K562 (cell line): ENCODE data around the gene NUDT6. TPM values are rescaled to one million over a fixed set of nuclear protein-coding genes. Genes with fewer than 3 reads are reported as not detected.

Experiments used
- ATAC-seq: fragments of 200-7000 bp; cut with Tn5 transposase; 3 replicates; pipeline ENCODE4 v1.9.1; 2020; ENCODE audit warnings: moderate library complexity
- BruUV-seq: library from RNA; stranded (reverse); fragments of 400-500 nt; replicated peaks from 2 replicates; lab custom pipeline; 2021; lab: Mats Ljungman, UMichigan
- CTCF ChIA-PET: fragments of 300-600 bp; formaldehyde crosslinking; extraction: SDS; loops from one replicate; lab custom pipeline; 2021; ENCODE audit warnings: low intra/inter-chr PET ratio; lab: Yijun Ruan, JAX
- POLR2A ChIA-PET: fragments of 300-600, 350-650 bp; sonication (Branson Sonifier 250); formaldehyde crosslinking; extraction: SDS; loops from one replicate; lab custom pipeline; 2021; ENCODE audit warnings: antibody characterized with exemption, inconsistent platforms; lab: Yijun Ruan, JAX
- DNase-seq, 4 experiments: peaks; one replicate each; pipeline versions ENCODE4 v3.0.0 to v3.0.0-alpha.2; 2011 to 2018; ENCODE audit warnings: low spot score in 3 of 4, mixed read lengths in 3 of 4; ENCODE audit errors: extremely low read depth in 1 of 4
- FAIRE-seq: peaks from 2 replicates; lab custom pipeline; 2011; peaks lifted over from hg19 to GRCh38; lab: Jason Lieb, UNC
- H2AFZ ChIP-seq: 2 replicates; pipeline ENCODE4 v1.6.0; 2011; ENCODE audit warnings: low read depth, low read length, control low read depth, inconsistent platforms
- H3K27ac ChIP-seq: fragments of 200-600 bp; 3 replicates; pipeline ENCODE4 v1.8.0; 2011; ENCODE audit warnings: low read depth, mild to moderate bottlenecking, control low read depth, inconsistent platforms, low read length, moderate library complexity, mixed read lengths; ENCODE audit errors: extremely low read depth
- H3K27me3 ChIP-seq, 2 experiments: fragments of 300-600 bp in 1 of 2; 2 replicates in 1 of 2; 3 replicates in 1 of 2; pipeline versions ENCODE4 v1.6.0 to v1.8.0; 2011; ENCODE audit warnings: inconsistent platforms in 2 of 2, low read length in 2 of 2, mild to moderate bottlenecking in 1 of 2, mixed read lengths in 1 of 2, moderate library complexity in 1 of 2; ENCODE audit not compliant: control insufficient read depth in 2 of 2, insufficient read depth in 2 of 2
- H3K36me3 ChIP-seq: fragments of 300-600 bp; 3 replicates; pipeline ENCODE4 v1.8.0; 2011; ENCODE audit warnings: mild to moderate bottlenecking, low read length, inconsistent platforms; ENCODE audit not compliant: control insufficient read depth, insufficient read depth
- H3K4me1 ChIP-seq, 2 experiments: fragments of 200-600 bp in 1 of 2; replicated peaks in 1 of 2; 2 replicates in 1 of 2; 3 replicates in 1 of 2; pipeline versions ENCODE4 v1.5.1 to v1.8.0; 2011; ENCODE audit warnings: inconsistent platforms in 2 of 2, low read length in 2 of 2, mild to moderate bottlenecking in 1 of 2, mixed read lengths in 1 of 2, moderate library complexity in 1 of 2; ENCODE audit not compliant: control insufficient read depth in 2 of 2, insufficient read depth in 2 of 2
- H3K4me2 ChIP-seq: 2 replicates; pipeline ENCODE4 v1.6.1; 2011; ENCODE audit warnings: low read length, control low read depth, inconsistent platforms, mixed read lengths; ENCODE audit not compliant: insufficient read depth
- H3K4me3 ChIP-seq: fragments of 200-600 bp; sonication (generic), shearing (Covaris generic); 2 replicates; pipeline ENCODE4 v1.5.1; 2016; ENCODE audit warnings: control low read depth, inconsistent platforms
- H3K79me2 ChIP-seq: fragments of 200-600 bp; 3 replicates; pipeline ENCODE4 v1.8.0; 2011; ENCODE audit warnings: low read length, inconsistent platforms; ENCODE audit not compliant: control insufficient read depth, insufficient read depth
- H3K9ac ChIP-seq, 2 experiments: 2 replicates each; pipeline versions ENCODE4 v1.6.0 to v1.6.1; 2011; ENCODE audit warnings: low read depth in 2 of 2, low read length in 2 of 2, control low read depth in 1 of 2, inconsistent platforms in 1 of 2, mild to moderate bottlenecking in 1 of 2, mixed read lengths in 1 of 2; ENCODE audit not compliant: insufficient read depth in 1 of 2
- H3K9me1 ChIP-seq: one replicate; pipeline ENCODE4 v1.6.0; 2011; ENCODE audit warnings: inconsistent platforms, mild to moderate bottlenecking, low read length, moderate library complexity; ENCODE audit not compliant: control insufficient read depth, insufficient read depth
- H3K9me3 ChIP-seq: replicated peaks from 2 replicates; pipeline ENCODE4 v1.5.1; 2011; ENCODE audit warnings: low read depth, low read length, inconsistent platforms; ENCODE audit not compliant: control insufficient read depth, insufficient read depth
- H4K20me1 ChIP-seq: replicated peaks from 2 replicates; pipeline ENCODE4 v1.6.1; 2011; ENCODE audit warnings: low read length, inconsistent platforms, mixed read lengths; ENCODE audit not compliant: control insufficient read depth, insufficient read depth
- CBFB ChIP-seq: sonication (generic); formaldehyde crosslinking; IDR thresholded peaks from 2 replicates; pipeline ENCODE4 v1.4.0; 2020; ENCODE audit warnings: mild to moderate bottlenecking, missing genetic modification reagents
- CHCHD3 ChIP-seq: fragments of 250-450 bp; sonication (Bioruptor Pico); IDR thresholded peaks from 2 replicates; pipeline ENCODE4 v2.1.2; 2022; ENCODE audit warnings: mild to moderate bottlenecking
- NFXL1 ChIP-seq: fragments of 450-650 bp; formaldehyde crosslinking; IDR thresholded peaks from 2 replicates; pipeline ENCODE4 v1.4.0; 2021; ENCODE audit warnings: mild to moderate bottlenecking
- OTX1 ChIP-seq: fragments of 450-650 bp; formaldehyde crosslinking; IDR thresholded peaks from 2 replicates; pipeline ENCODE4 v1.4.0; 2022; ENCODE audit warnings: mild to moderate bottlenecking
- RNF2 ChIP-seq: sonication (generic); IDR thresholded peaks from 2 replicates; pipeline ENCODE4 v1.6.1; 2016
- SFPQ ChIP-seq: fragments of 200-400 bp; formaldehyde crosslinking; IDR thresholded peaks from 2 replicates; pipeline ENCODE4 v1.6.1; 2017; ENCODE audit warnings: mild to moderate bottlenecking, low read depth, low read length, moderate library complexity
- SRSF9 ChIP-seq: fragments of 200-400 bp; formaldehyde crosslinking; IDR thresholded peaks from 2 replicates; pipeline ENCODE4 v1.6.1; 2017; ENCODE audit warnings: low read depth, low read length, borderline replicate concordance
- TCF7L2 ChIP-seq: fragments of 150-350 bp; IDR thresholded peaks from 2 replicates; pipeline ENCODE4 v1.6.1; 2016; ENCODE audit warnings: low read depth, mild to moderate bottlenecking, low read length, moderate library complexity
- ZBTB40 ChIP-seq, 2 experiments: fragments of 450-650 bp in 1 of 2; sonication (generic) in 1 of 2; formaldehyde crosslinking in 1 of 2; IDR thresholded peaks; 2 replicates each; pipeline versions ENCODE4 v1.7.1 to v1.9.0; 2016 to 2022; ENCODE audit warnings: inconsistent platforms in 1 of 2, mild to moderate bottlenecking in 1 of 2, missing genetic modification reagents in 1 of 2
- ZNF668 ChIP-seq: fragments of 250-450 bp; sonication (Bioruptor Pico); IDR thresholded peaks from 2 replicates; pipeline ENCODE4 v1.8.0; 2022; ENCODE audit warnings: mild to moderate bottlenecking, inconsistent platforms
- WGBS: fragments of 100-300 bp; shearing (Covaris generic); methylation state at CpG from one replicate; pipeline ENCODE4 v1.1.6; 2016; ENCODE audit warnings: low coverage, mixed read lengths; ENCODE audit not compliant: insufficient coverage; ENCODE audit errors: missing lambda C conversion rate; 5-methylcytosine and 5-hydroxymethylcytosine counted together
- in situ Hi-C: fragments of 300-500 bp; cut with MboI; formaldehyde crosslinking; loops from 4 replicates; pipeline ENCODE4 v1.15.0; 2018; ENCODE audit warnings: inconsistent platforms, mixed read lengths
- intact Hi-C: fragments of 100-400 bp; cut with micrococcal nuclease; formaldehyde crosslinking; loops from 2 replicates; pipeline ENCODE4 v1.14.2; 2022
- polyA plus RNA-seq, 8 experiments: library from polyadenylated mRNA; depleted of rRNA in 4 of 8; stranded (reverse) in 5 of 8; unstranded in 3 of 8; fragments of >200 nt; fragmentation: Nextera tagmentation in 2 of 8; fragmentation: Illumina TruSeq in 1 of 8; extraction: Ambion mirVana in 2 of 8; extraction: Trizol in 1 of 8; gene quantifications; 2 replicates each; pipeline versions ENCODE4 v1.2.1 to v1.2.3, GENCODE V29; 2011 to 2014; ENCODE audit warnings: inconsistent platforms in 1 of 8, missing spikeins in 1 of 8
- total RNA-seq, 7 experiments: library from RNA; depleted of rRNA in 6 of 7; stranded (reverse); fragments of >200 nt in 6 of 7; fragmentation: Illumina TruSeq in 2 of 7; extraction: Trizol in 2 of 7; gene quantifications; 2 replicates each; pipeline versions ENCODE4 v1.2.1 to v1.2.3, GENCODE V29; 2011 to 2021; ENCODE audit warnings: low replicate concordance in 1 of 7

NUDT6 gene
- total and polyA plus RNA-seq, 9 of the 15 experiments (the other 6 are each of a cell fraction or from before 2014, with no cell fraction given) = 9.4 to 18.1 (median 13.4) TPM

GRCh38 chr4:122847931-122848330 is 74.5 kb downstream of the NUDT6 start:
- no peaks in the 10 kb centered on the region for H3K9me1 ChIP-seq
- H4K20me1 ChIP-seq = no peaks in the 10 kb centered on the region
- peaks cover 8% of the 10 kb centered on the region; the same call in 1 of the 3 replicates for H3K79me2 ChIP-seq
- DNase-seq (no peak), FAIRE-seq (no peak), ATAC-seq (no peak)
- ChIA-PET POLR2A (interaction anchor here (0.6 to 0.7 kb wide), 2 partner anchors 285 to 1131 kb away, joined by 3 read pairs; no protein-coding TSS in a partner anchor), CTCF (no interaction called here)
- H3K4me3 ChIP-seq = no peak overlapping the region
- no peak overlapping the region for H3K4me2 ChIP-seq
- peaks cover 5% of the 10 kb centered on the region; the same call in 2 of the 3 replicates for H3K36me3 ChIP-seq
- H3K27me3 ChIP-seq = no peaks in the 10 kb centered on the region
- BruUV-seq = no TSS peak
- H3K4me1 ChIP-seq = peaks cover 0 to 2% of the 10 kb centered on the region in 2 experiments; a peak in 2 of 5 replicates
- WGBS = 50% methylated on average over 1 of the region's 1 CpG
- H3K9me3 ChIP-seq = no peaks in the 10 kb centered on the region
- in situ Hi-C loops = no loop called here
- no peak overlapping the region for H3K9ac ChIP-seq
- intact Hi-C loops = no loop called here
- no peak overlapping the region for H3K27ac ChIP-seq
- H2AFZ ChIP-seq = no peak overlapping the region
- TF ChIP-seq SFPQ (no peak), CHCHD3 (CRISPR knock-in tag) (no peak), ZBTB40 (IDR thresholded peaks at IDR 0.05) (no peak), ZBTB40 (CRISPR knock-in tag; IDR thresholded peaks at IDR 0.05) (no peak), CBFB (CRISPR knock-in tag) (no peak), NFXL1 (no peak), OTX1 (CRISPR knock-in tag) (no peak), SRSF9 (no peak), ZNF668 (CRISPR knock-in tag) (no peak), TCF7L2 (no peak), RNF2 (no peak)
